Memory B cell (primary cell): ENCODE data around the gene PRR20B.
"Not testable (repeated sequence)": the region's sequence is repeated elsewhere in the genome, so short reads cannot be mapped to it uniquely, and the experiment has no call there.

Experiments used
- ATAC-seq: fragments of 150-1000 bp; cut with Tn5 transposase; 2 replicates; pipeline ENCODE4 v1.10.0; 2021; ENCODE audit warnings: low read depth, mild to moderate bottlenecking, moderate library complexity
- DNase-seq, 2 donors: peaks; one replicate each; pipeline ENCODE4 v3.0.0; 2022; ENCODE audit warnings: low spot score in 2 of 2
- H3K27ac Mint-ChIP-seq: one replicate; pipeline ENCODE4 v1.8.0; 2022; ENCODE audit warnings: mild to moderate bottlenecking, moderate library complexity, mixed read lengths
- H3K27me3 Mint-ChIP-seq: one replicate; pipeline ENCODE4 v1.8.0; 2022; ENCODE audit warnings: mixed read lengths
- H3K36me3 Mint-ChIP-seq: one replicate; pipeline ENCODE4 v1.8.0; 2022; ENCODE audit warnings: mild to moderate bottlenecking, mixed read lengths
- H3K4me1 Mint-ChIP-seq: one replicate; pipeline ENCODE4 v1.8.0; 2022; ENCODE audit warnings: mixed read lengths
- H3K4me3 Mint-ChIP-seq: one replicate; pipeline ENCODE4 v1.8.0; 2022; ENCODE audit warnings: mild to moderate bottlenecking, moderate library complexity, mixed read lengths
- H3K9me3 Mint-ChIP-seq: one replicate; pipeline ENCODE4 v1.8.0; 2022; ENCODE audit warnings: mixed read lengths

PRR20B gene

DNA sequence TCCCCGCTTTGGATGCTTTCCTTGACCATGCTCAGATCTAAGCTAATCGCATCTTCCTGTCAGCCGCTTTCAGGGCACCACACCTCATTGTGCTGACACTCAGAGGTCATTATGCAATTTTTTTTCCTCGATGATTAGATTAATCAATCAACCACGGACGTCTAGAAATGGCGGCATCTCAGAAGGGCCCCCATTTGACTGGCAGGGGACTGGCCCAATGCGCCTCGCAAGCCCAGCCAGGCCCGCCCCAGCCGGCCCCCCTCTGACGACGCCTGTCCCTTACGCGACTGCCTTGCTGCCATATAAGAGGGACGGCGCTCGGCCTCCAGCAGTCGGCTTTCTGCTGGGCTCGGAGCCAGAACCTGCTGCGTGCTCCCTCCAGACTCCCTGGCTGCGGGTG lies at the start of gene PRR20B:
Gene PRR20B (plus strand): TSS at position 301 of the 400 bp plus-strand sequence. CDS start 387 bp downstream, outside the sequence.
- not testable (repeated sequence) for H3K4me3 Mint-ChIP-seq, H3K27me3 Mint-ChIP-seq, H3K9me3 Mint-ChIP-seq, ATAC-seq, H3K4me1 Mint-ChIP-seq, DNase-seq, H3K36me3 Mint-ChIP-seq, H3K27ac Mint-ChIP-seq

DNA sequence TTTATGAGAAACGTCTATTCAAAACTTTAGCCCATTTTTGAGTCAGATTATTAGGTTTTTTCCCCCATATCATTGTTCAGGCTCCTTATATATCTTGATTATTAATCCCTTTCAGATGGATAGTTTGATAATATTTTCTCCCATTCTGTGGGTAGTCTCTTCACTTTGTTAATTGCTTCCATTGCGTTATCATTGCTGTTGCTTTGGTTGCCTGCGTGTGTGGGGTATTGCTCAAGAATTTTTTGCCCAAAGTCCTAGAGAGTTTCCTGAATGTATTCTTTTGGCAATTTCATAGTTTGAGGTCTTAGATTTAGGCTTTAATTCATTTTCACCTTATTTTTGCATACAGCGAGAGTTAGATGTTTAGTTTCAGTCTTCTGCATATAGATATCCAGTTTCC lies 32.3 kb upstream of the PRR20B start:
- Mint-ChIP-seq H3K4me3 (no peak overlapping the region), H3K27ac (no peak overlapping the region), H3K4me1 (no peaks in the 10 kb centered on the region), H3K27me3 (no peaks in the 10 kb centered on the region), H3K9me3 (peaks cover 7% of the 10 kb centered on the region), H3K36me3 (no peaks in the 10 kb centered on the region)
- ATAC-seq = no peak
- DNase-seq = no peak

DNA sequence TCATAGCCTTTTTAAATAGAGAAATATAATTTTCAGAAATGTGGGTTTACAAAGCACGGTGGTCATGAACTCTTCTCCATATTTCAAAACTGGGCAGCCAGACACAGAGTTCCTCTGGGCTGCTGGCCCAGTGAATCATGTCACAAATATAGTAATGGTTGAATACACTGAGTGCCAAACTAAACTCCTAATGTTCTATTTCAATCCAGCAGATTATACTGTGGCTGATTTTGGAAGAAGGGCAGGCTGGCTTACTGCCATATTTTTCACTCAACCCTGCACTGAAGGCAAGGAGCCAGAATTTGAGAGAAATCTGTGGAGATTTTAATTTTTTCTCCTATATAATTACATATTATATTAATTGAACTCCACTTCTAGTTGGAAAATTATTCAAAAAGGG lies 23.6 kb upstream of the PRR20B start:
- H3K9me3 Mint-ChIP-seq = peaks cover 1% of the 10 kb centered on the region
- no peak overlapping the region for H3K27ac Mint-ChIP-seq
- no peaks in the 10 kb centered on the region for H3K27me3 Mint-ChIP-seq
- H3K4me1 Mint-ChIP-seq = no peaks in the 10 kb centered on the region
- ATAC-seq (no peak), DNase-seq (no peak)
- no peaks in the 10 kb centered on the region for H3K36me3 Mint-ChIP-seq
- H3K4me3 Mint-ChIP-seq = no peak overlapping the region

DNA sequence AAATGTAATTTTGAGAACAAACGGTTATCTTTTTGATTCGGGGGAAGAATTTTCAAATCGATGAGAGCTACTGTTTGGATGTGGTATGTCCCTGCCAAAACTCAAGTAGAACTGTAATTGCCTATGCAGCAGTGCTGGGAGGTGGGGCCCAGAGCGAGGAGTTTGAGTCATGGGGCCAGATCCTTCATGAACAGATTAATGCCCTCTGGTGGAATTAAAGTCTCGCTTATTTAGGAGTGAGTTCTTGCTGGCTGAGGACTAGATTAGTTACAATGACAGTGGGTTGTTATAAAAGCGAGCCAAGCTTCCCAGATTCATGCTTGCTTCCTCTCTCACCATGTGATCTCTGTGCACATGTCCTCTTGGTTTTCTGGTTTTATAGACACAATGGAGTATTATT lies 18.4 kb upstream of the PRR20B start:
- Mint-ChIP-seq H3K4me1 (no peaks in the 10 kb centered on the region), H3K27ac (no peak overlapping the region), H3K27me3 (no peaks in the 10 kb centered on the region), H3K9me3 (peaks cover 1% of the 10 kb centered on the region), H3K36me3 (no peaks in the 10 kb centered on the region), H3K4me3 (no peak overlapping the region)
- no peak for ATAC-seq
- no peak for DNase-seq

DNA sequence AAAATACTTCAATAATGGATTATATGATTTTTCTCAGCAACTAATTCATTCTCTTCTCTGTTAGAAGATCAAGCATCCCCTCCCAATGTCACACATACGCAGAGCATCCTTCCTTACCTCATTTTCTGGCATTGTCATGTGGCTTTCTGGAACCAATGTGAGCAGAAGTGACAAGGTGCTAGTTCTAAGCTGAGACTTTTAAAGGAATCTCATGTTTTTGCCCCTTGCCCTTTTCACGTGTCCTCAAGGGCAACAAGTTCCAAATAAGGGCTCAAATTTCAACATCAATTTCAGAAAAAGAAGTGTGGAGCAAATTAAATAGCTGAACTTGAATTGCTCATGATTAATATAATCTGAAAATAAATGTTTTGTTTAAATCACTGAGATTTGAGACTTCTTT lies 11.2 kb upstream of the PRR20B start:
- no peaks in the 10 kb centered on the region for H3K9me3 Mint-ChIP-seq
- ATAC-seq = no peak
- DNase-seq = no peak
- H3K27ac Mint-ChIP-seq = no peak overlapping the region
- H3K4me1 Mint-ChIP-seq = no peaks in the 10 kb centered on the region
- no peaks in the 10 kb centered on the region for H3K36me3 Mint-ChIP-seq
- no peaks in the 10 kb centered on the region for H3K27me3 Mint-ChIP-seq
- no peak overlapping the region for H3K4me3 Mint-ChIP-seq

DNA sequence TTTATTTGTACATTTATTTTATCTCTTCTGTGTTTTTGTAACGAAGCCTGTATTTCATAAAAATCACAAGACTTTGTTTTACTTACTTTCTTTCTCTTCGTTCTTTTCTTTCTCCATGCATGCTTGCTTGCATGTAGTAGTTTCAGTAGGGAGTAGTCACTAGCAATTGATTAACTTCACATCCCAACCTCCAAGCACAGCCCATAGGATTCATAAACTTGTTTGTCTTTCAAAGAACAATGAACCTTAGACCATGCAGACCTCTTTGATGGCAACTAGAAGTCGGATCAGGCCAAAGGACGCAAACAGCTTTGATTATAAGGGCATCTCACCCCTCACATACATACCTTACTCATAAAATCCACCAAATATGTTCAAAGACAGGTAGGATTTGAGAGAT lies 9.7 kb upstream of the PRR20B start:
- Mint-ChIP-seq H3K9me3 (no peaks in the 10 kb centered on the region), H3K4me3 (no peak overlapping the region), H3K4me1 (no peaks in the 10 kb centered on the region), H3K27me3 (no peaks in the 10 kb centered on the region), H3K36me3 (no peaks in the 10 kb centered on the region), H3K27ac (no peak overlapping the region)
- no peak for ATAC-seq
- no peak for DNase-seq

DNA sequence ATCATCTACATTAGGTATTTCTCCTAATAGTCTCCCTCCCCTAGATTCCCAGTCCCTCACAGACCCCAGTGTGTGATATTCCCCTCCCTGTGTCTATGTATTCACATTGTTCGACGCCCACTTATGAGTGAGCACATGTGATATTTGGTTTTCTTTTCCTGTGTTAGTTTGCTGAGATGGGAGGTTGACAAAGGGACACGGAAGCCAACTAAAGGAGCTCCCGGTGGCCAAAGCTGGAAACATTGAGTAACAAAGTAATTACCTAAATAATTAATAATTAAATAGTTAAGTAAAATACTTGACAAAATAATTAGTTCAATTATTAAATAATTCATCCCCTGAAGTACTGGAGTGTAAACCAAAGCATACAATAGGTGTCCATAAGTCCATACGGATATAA lies 8.3 kb upstream of the PRR20B start:
- no peak for ATAC-seq
- Mint-ChIP-seq H3K36me3 (no peaks in the 10 kb centered on the region), H3K27ac (no peak overlapping the region), H3K4me3 (no peak overlapping the region), H3K4me1 (no peaks in the 10 kb centered on the region), H3K9me3 (no peaks in the 10 kb centered on the region), H3K27me3 (no peaks in the 10 kb centered on the region)
- DNase-seq = no peak

DNA sequence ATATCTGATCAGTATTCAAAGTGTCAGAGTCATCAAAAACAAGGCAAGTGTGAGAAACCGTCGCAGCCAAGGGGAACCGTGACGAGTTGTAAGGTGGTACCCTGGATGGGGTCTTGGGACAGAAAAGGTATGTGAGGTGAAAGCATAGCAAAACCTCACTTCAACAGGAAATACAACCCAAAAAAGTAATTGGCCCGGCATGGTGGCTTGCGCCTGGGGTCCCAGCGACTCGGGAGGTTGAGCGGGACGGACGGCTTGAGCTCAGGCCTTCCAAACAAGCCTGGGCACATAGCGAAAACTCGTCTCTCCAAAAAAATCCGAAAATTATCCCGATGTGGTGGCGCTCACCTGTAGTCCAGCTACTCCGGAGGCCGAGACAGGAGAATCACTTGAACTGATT lies 7.5 kb upstream of the PRR20B start:
- H3K4me3 Mint-ChIP-seq, H3K9me3 Mint-ChIP-seq: not testable (repeated sequence)

DNA sequence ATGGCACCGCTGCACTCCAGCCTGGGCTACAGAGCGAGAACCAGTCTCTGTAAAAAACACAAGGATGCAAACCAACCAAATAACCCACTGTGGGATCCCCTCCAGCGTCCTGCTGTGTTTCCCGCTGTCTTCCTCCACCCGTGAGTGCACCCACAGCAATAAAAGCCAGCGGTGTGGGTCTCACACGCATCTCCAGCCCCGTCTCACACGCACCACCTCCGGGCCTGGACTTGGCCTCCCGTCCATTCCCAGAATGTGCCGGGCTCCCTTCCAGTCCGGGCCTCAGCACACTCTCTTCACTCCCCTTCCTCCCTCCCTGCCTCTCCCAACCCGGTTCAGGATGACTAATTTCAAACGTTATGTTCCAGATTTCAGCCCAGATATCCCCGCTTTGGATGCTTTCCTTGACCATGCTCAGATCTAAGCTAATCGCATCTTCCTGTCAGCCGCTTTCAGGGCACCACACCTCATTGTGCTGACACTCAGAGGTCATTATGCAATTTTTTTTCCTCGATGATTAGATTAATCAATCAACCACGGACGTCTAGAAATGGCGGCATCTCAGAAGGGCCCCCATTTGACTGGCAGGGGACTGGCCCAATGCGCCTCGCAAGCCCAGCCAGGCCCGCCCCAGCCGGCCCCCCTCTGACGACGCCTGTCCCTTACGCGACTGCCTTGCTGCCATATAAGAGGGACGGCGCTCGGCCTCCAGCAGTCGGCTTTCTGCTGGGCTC lies 6.9 kb upstream of the PRR20B start, which contains the start of gene PRR20A:
Gene PRR20A (plus strand): TSS at position 684 of the 734 bp plus-strand sequence. CDS start 387 bp downstream, outside the sequence.
- H3K9me3 Mint-ChIP-seq, H3K4me3 Mint-ChIP-seq, DNase-seq, ATAC-seq, H3K27me3 Mint-ChIP-seq, H3K4me1 Mint-ChIP-seq, H3K36me3 Mint-ChIP-seq, H3K27ac Mint-ChIP-seq: not testable (repeated sequence)

More for the DNA sequence above, 7.5 kb upstream of the PRR20B start:
- ATAC-seq, H3K27me3 Mint-ChIP-seq, H3K36me3 Mint-ChIP-seq, DNase-seq, H3K27ac Mint-ChIP-seq, H3K4me1 Mint-ChIP-seq: not testable (repeated sequence)

DNA sequence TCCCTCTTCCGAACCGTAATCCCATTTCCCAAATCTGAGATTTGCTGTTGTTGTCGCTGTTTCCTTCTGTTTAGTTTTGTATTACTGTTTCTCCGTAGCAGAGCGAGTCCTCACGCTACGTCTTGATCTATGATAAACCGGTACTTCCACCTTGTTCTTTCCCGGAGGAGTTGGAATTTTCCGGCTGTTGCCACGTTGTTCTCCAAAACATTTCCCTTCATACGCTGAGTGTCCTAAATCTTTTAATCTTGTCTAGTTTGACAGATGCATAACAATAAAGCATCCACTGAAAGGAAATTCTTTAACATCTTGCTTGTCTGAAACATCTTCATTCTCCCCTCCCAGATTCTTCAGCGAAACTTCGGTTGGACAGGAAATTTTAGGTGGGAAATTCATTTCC lies 818 bp downstream of the PRR20B start:
- H3K4me3 Mint-ChIP-seq, H3K27ac Mint-ChIP-seq, DNase-seq, H3K27me3 Mint-ChIP-seq, ATAC-seq, H3K4me1 Mint-ChIP-seq, H3K9me3 Mint-ChIP-seq, H3K36me3 Mint-ChIP-seq: not testable (repeated sequence)

DNA sequence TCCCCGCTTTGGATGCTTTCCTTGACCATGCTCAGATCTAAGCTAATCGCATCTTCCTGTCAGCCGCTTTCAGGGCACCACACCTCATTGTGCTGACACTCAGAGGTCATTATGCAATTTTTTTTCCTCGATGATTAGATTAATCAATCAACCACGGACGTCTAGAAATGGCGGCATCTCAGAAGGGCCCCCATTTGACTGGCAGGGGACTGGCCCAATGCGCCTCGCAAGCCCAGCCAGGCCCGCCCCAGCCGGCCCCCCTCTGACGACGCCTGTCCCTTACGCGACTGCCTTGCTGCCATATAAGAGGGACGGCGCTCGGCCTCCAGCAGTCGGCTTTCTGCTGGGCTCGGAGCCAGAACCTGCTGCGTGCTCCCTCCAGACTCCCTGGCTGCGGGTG lies 6.5 kb downstream of the PRR20B start, which contains the start of gene PRR20C:
Gene PRR20C (plus strand): TSS at position 301 of the 400 bp plus-strand sequence. CDS start 387 bp downstream, outside the sequence.
- H3K4me1 Mint-ChIP-seq, H3K4me3 Mint-ChIP-seq, H3K27ac Mint-ChIP-seq, H3K9me3 Mint-ChIP-seq, ATAC-seq, DNase-seq, H3K36me3 Mint-ChIP-seq, H3K27me3 Mint-ChIP-seq: not testable (repeated sequence)

DNA sequence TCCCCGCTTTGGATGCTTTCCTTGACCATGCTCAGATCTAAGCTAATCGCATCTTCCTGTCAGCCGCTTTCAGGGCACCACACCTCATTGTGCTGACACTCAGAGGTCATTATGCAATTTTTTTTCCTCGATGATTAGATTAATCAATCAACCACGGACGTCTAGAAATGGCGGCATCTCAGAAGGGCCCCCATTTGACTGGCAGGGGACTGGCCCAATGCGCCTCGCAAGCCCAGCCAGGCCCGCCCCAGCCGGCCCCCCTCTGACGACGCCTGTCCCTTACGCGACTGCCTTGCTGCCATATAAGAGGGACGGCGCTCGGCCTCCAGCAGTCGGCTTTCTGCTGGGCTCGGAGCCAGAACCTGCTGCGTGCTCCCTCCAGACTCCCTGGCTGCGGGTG lies 13.0 kb downstream of the PRR20B start, which contains the start of gene PRR20D:
Gene PRR20D (plus strand): TSS at position 301 of the 400 bp plus-strand sequence. CDS start 387 bp downstream, outside the sequence.
- not testable (repeated sequence) for H3K27ac Mint-ChIP-seq, H3K9me3 Mint-ChIP-seq, ATAC-seq, H3K36me3 Mint-ChIP-seq, DNase-seq, H3K4me3 Mint-ChIP-seq, H3K4me1 Mint-ChIP-seq, H3K27me3 Mint-ChIP-seq

DNA sequence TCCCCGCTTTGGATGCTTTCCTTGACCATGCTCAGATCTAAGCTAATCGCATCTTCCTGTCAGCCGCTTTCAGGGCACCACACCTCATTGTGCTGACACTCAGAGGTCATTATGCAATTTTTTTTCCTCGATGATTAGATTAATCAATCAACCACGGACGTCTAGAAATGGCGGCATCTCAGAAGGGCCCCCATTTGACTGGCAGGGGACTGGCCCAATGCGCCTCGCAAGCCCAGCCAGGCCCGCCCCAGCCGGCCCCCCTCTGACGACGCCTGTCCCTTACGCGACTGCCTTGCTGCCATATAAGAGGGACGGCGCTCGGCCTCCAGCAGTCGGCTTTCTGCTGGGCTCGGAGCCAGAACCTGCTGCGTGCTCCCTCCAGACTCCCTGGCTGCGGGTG lies 19.6 kb downstream of the PRR20B start, which contains the start of gene PRR20E:
Gene PRR20E (plus strand): TSS at position 301 of the 400 bp plus-strand sequence. CDS start 387 bp downstream, outside the sequence.
- not testable (repeated sequence) for ATAC-seq, H3K27me3 Mint-ChIP-seq

DNA sequence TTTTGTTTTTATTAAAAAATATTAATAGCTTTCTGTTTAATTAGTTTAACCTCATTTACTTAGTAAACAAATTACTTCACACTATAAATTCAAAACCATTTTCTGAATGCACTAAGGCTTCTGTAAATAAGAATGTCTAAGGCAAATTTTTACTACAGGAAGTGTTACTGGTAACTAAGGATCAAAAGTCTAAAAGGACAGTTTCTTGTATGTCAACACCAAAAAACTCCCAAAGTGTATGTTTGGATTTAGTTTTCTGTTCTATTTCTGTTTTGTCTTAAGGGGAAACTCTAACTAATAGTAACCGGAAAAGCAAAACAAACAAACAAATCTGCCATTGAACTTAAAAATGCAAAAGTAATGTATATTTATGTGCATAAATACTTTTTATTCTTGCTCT lies 44.4 kb downstream of the PRR20B start:
- H3K4me3 Mint-ChIP-seq = no peak overlapping the region
- no peaks in the 10 kb centered on the region for H3K27me3 Mint-ChIP-seq
- no peak for DNase-seq
- ATAC-seq = no peak
- no peaks in the 10 kb centered on the region for H3K4me1 Mint-ChIP-seq
- no peaks in the 10 kb centered on the region for H3K9me3 Mint-ChIP-seq
- no peak overlapping the region for H3K27ac Mint-ChIP-seq
- H3K36me3 Mint-ChIP-seq = no peaks in the 10 kb centered on the region

More for the DNA sequence above, 19.6 kb downstream of the PRR20B start, which contains the start of gene PRR20E:
- not testable (repeated sequence) for H3K9me3 Mint-ChIP-seq, H3K27ac Mint-ChIP-seq, H3K4me3 Mint-ChIP-seq, DNase-seq, H3K36me3 Mint-ChIP-seq, H3K4me1 Mint-ChIP-seq
